Measurements from ENCODE around the gene EDRF1. TPM values are rescaled to one million over a fixed set of nuclear protein-coding genes. Genes with fewer than 3 reads are reported as not detected.

EDRF1 gene
- total and polyA plus RNA-seq, 10 of the 15 experiments (the other 5 are each of a cell fraction or from before 2014, with no cell fraction given), result 16.8 to 99.7 (median 42.9) TPM

- no peak for TF ChIP-seq ZBTB4 (CRISPR knock-in tag; IDR thresholded peaks at IDR 0.05)
- no peak for TF ChIP-seq FOXM1 (IDR thresholded peaks at IDR 0.05; ENCODE audit: low read depth, low read length)
- no peak for TF ChIP-seq BMI1 (IDR thresholded peaks at IDR 0.05; ENCODE audit: borderline replicate concordance)
- TF ChIP-seq SUZ12 (IDR thresholded peaks at IDR 0.05; ENCODE audit: unreplicated experiment), result no peak
- no peak for TF ChIP-seq FOS (IDR thresholded peaks at IDR 0.05; ENCODE audit: borderline replicate concordance, extremely low read depth, insufficient read length)
- no peak for TF ChIP-seq YY1 (IDR thresholded peaks at IDR 0.05; ENCODE audit: low read depth, low read length)
- TF ChIP-seq, protein P1, sequence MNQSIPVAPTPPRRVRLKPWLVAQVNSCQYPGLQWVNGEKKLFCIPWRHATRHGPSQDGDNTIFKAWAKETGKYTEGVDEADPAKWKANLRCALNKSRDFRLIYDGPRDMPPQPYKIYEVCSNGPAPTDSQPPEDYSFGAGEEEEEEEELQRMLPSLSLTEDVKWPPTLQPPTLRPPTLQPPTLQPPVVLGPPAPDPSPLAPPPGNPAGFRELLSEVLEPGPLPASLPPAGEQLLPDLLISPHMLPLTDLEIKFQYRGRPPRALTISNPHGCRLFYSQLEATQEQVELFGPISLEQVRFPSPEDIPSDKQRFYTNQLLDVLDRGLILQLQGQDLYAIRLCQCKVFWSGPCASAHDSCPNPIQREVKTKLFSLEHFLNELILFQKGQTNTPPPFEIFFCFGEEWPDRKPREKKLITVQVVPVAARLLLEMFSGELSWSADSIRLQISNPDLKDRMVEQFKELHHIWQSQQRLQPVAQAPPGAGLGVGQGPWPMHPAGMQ (IDR thresholded peaks at IDR 0.05; ENCODE audit: borderline replicate concordance), result no peak
- TF ChIP-seq MYC (IDR thresholded peaks at IDR 0.05; ENCODE audit: insufficient read depth, insufficient read length, insufficient replicate concordance, low read length, severe bottlenecking), result no peak
- TF ChIP-seq TBL1XR1 (IDR thresholded peaks at IDR 0.05; ENCODE audit: low read depth, low read length), result no peak
- TF ChIP-seq NFYB (IDR thresholded peaks at IDR 0.05; ENCODE audit: insufficient read depth, low read depth, low read length), result no peak
- TF ChIP-seq RELA (IDR thresholded peaks at IDR 0.05; ENCODE audit: borderline replicate concordance, partially characterized antibody), result no peak
- no peak for TF ChIP-seq CHD4 (IDR thresholded peaks at IDR 0.05)
Observed at GRCh38 chr10:125734148-125734547, 14.6 kb downstream of the EDRF1 start (continued).

Data from GM12878 (cell line).